Gastroesophageal sphincter (tissue), 3 donors: Measurements from ENCODE around the gene VPS37C.

Experiments used
- CTCF ChIP-seq, 4 experiments: fragments of 200-600 bp in 2 of 4; fragments of 450-650 bp in 2 of 4; sonication (generic) in 1 of 4; IDR thresholded peaks; one replicate each; pipeline ENCODE4 v1.5.1; 2017 to 2019; ENCODE audit warnings: antibody characterized with exemption in 4 of 4, mild to moderate bottlenecking in 2 of 4, moderate library complexity in 2 of 4
- EP300 ChIP-seq: sonication (generic); formaldehyde crosslinking; IDR thresholded peaks from one replicate; pipeline ENCODE4 v1.6.1; 2017; ENCODE audit warnings: antibody characterized with exemption, mild to moderate bottlenecking
- POLR2A ChIP-seq, 2 donors: fragments of 450-650 bp; IDR thresholded peaks; one replicate each; pipeline ENCODE4 v1.6.1; 2017; ENCODE audit warnings: antibody characterized with exemption in 2 of 2, mild to moderate bottlenecking in 2 of 2, moderate library complexity in 1 of 2
- POLR2AphosphoS5 ChIP-seq: sonication (generic); formaldehyde crosslinking; IDR thresholded peaks from one replicate; pipeline ENCODE4 v1.6.1; 2017; ENCODE audit warnings: antibody characterized with exemption

GRCh38 chr11:61153593-61154095 is 7.6 kb downstream of the VPS37C start:
- TF ChIP-seq CTCF (IDR thresholded peaks at IDR 0.05) (no peak), POLR2A (IDR thresholded peaks at IDR 0.05) (no peak), POLR2AphosphoS5 (no peak), EP300 (no peak)
